Measurements from ENCODE around the gene GMIP. TPM values are rescaled to one million over a fixed set of nuclear protein-coding genes. Genes with fewer than 3 reads are reported as not detected.
"Not testable (repeated sequence)": the region's sequence is repeated elsewhere in the genome, so short reads cannot be mapped to it uniquely, and the experiment has no call there.

GMIP gene
- polyA plus RNA-seq, 1 of the 3 experiments (the other 2 are of a cell fraction), result 6.3 TPM

DNA sequence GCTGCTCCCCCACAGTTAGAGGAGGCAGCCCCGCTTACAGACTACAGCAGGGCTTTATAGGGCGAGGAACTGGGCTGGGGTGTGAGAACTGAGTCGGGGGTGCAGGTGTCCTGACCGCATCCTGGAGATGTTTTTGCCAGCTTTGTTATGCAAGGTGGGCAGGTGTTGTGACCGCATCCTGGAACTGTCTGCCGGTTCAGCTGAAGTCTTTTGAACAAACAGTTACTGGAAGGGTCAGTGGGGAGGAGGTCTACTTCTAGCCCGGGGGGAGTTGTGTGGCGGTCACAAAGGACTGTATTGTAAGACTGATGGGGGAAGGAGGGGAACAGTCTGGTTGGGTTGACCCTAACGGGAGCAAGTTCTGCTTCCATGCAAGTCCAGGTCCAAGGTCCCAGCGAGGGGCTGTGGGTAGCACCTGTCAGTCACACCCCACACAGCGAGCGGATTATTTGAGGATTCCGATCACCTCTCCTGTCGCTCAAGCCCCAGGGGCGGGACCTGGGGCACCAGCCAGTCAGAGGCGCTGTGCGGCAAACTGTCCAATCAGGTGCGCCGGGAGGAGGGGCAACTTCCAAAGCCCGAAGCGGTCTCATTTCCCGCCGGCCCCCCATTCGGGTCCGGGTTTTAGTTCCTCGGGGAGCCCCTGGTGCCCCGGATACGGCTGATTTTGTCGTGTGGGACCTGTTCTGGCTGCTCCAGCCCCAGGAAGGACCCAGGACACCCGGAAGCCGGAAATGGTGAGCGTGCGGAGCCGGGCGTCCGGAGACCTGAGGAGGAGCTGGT is 25.0 kb upstream of the GMIP start, which contains the start of gene ZNF101 (continued):
- TF ChIP-seq, protein P1, sequence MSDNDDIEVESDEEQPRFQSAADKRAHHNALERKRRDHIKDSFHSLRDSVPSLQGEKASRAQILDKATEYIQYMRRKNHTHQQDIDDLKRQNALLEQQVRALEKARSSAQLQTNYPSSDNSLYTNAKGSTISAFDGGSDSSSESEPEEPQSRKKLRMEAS (IDR thresholded peaks at IDR 0.05; ENCODE audit: low read depth), result no peak
- TF ChIP-seq GABPA (IDR thresholded peaks at IDR 0.05; ENCODE audit: low read depth) (peak; percentile 82), RFX5 (IDR thresholded peaks at IDR 0.05; ENCODE audit: low read length) (peak; percentile 70), FOXJ3 (CRISPR knock-in tag; IDR thresholded peaks at IDR 0.05) (no peak), TEAD4 (IDR thresholded peaks at IDR 0.05; ENCODE audit: borderline replicate concordance, insufficient read depth) (no peak), CHD2 (IDR thresholded peaks at IDR 0.05; ENCODE audit: low read length, partially characterized antibody) (no peak), RXRA (IDR thresholded peaks at IDR 0.05; ENCODE audit: borderline replicate concordance, low read depth) (no peak), TCF12 (IDR thresholded peaks at IDR 0.05) (no peak), MXI1 (IDR thresholded peaks at IDR 0.05; ENCODE audit: low read depth, low read length) (peak; percentile 54; the same call in 1 of the 2 replicates), POLR2AphosphoS5 (IDR thresholded peaks at IDR 0.05; ENCODE audit: low read depth, low read length) (peak; percentile 86), JUND (IDR thresholded peaks at IDR 0.05) (no peak), TAF1 (IDR thresholded peaks at IDR 0.05; ENCODE audit: borderline replicate concordance, low read depth, low read length) (peak; percentile 65; the same call in 1 of the 2 replicates), EP300 (IDR thresholded peaks at IDR 0.05; ENCODE audit: borderline replicate concordance in 1 of 2, low read depth in 1 of 2, low read length in 1 of 2) (no peak)
- TF ChIP-seq, protein P2, sequence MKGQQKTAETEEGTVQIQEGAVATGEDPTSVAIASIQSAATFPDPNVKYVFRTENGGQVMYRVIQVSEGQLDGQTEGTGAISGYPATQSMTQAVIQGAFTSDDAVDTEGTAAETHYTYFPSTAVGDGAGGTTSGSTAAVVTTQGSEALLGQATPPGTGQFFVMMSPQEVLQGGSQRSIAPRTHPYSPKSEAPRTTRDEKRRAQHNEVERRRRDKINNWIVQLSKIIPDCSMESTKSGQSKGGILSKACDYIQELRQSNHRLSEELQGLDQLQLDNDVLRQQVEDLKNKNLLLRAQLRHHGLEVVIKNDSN (IDR thresholded peaks at IDR 0.05; ENCODE audit: borderline replicate concordance, low read depth), result no peak
- TF ChIP-seq, protein P3, sequence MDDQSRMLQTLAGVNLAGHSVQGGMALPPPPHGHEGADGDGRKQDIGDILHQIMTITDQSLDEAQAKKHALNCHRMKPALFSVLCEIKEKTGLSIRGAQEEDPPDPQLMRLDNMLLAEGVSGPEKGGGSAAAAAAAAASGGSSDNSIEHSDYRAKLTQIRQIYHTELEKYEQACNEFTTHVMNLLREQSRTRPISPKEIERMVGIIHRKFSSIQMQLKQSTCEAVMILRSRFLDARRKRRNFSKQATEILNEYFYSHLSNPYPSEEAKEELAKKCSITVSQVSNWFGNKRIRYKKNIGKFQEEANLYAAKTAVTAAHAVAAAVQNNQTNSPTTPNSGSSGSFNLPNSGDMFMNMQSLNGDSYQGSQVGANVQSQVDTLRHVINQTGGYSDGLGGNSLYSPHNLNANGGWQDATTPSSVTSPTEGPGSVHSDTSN (IDR thresholded peaks at IDR 0.05), result peak; percentile 98
- TF ChIP-seq, protein P4, sequence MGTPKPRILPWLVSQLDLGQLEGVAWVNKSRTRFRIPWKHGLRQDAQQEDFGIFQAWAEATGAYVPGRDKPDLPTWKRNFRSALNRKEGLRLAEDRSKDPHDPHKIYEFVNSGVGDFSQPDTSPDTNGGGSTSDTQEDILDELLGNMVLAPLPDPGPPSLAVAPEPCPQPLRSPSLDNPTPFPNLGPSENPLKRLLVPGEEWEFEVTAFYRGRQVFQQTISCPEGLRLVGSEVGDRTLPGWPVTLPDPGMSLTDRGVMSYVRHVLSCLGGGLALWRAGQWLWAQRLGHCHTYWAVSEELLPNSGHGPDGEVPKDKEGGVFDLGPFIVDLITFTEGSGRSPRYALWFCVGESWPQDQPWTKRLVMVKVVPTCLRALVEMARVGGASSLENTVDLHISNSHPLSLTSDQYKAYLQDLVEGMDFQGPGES (IDR thresholded peaks at IDR 0.05; ENCODE audit: low read depth, low read length), result no peak
- TF ChIP-seq, protein P5, sequence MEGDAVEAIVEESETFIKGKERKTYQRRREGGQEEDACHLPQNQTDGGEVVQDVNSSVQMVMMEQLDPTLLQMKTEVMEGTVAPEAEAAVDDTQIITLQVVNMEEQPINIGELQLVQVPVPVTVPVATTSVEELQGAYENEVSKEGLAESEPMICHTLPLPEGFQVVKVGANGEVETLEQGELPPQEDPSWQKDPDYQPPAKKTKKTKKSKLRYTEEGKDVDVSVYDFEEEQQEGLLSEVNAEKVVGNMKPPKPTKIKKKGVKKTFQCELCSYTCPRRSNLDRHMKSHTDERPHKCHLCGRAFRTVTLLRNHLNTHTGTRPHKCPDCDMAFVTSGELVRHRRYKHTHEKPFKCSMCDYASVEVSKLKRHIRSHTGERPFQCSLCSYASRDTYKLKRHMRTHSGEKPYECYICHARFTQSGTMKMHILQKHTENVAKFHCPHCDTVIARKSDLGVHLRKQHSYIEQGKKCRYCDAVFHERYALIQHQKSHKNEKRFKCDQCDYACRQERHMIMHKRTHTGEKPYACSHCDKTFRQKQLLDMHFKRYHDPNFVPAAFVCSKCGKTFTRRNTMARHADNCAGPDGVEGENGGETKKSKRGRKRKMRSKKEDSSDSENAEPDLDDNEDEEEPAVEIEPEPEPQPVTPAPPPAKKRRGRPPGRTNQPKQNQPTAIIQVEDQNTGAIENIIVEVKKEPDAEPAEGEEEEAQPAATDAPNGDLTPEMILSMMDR (IDR thresholded peaks at IDR 0.05), result no peak

DNA sequence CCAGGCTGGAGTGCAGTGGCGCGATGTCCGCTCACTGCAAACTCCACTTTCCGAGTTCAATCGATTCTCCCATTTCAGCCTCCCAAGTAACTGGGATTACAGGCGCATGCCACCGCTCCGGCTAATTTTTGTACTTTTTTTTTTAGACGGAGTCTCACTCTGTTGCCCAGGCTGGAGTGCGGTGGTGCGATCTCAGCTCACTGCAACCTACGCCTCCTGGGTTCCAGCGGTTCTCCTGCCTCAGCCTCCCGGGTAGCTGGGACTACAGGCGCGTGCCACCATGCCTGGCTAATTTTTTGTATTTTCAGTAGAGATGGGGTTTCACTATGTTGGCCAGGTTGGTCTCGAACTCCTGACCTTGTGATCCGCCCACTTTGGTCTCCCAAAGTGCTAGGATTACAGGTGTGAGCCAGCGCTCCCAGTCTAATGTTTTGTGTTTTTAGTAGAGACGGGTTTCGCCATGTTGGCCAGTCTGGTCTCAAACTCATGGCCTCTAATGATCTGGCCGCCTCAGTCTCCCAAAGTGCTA is 22.0 kb upstream of the GMIP start:
- DNase-seq; H3K9me3 ChIP-seq; H3F3A ChIP-seq (replicated peaks; ENCODE audit: insufficient read depth); H3K27me3 ChIP-seq (ENCODE audit: insufficient read depth); H3K9me2 ChIP-seq; POLR2A ChIA-PET; H3K27ac ChIP-seq (ENCODE audit: low read depth in 2 of 2, low read length in 1 of 2); H3K9ac ChIP-seq; H3K4me2 ChIP-seq; H3K4me3 ChIP-seq (ENCODE audit: low read depth in 2 of 2, low read length in 1 of 2); H2AFZ ChIP-seq (ENCODE audit: low read depth); CTCF ChIA-PET; H3K36me3 ChIP-seq (replicated peaks in 1 of 2; ENCODE audit: control insufficient read depth in 1 of 2, insufficient read depth in 2 of 2, low read length in 1 of 2): not testable (repeated sequence)
- Histone ChIP-seq H3K79me2 (ENCODE audit: insufficient read depth) (peaks cover 45% of the 10 kb centered on the region), H4K20me1 (ENCODE audit: insufficient read depth) (peaks cover 20% of the 10 kb centered on the region), H3K4me1 (ENCODE audit: control insufficient read depth in 1 of 2, insufficient read depth in 2 of 2, low read depth in 1 of 2, low read length in 1 of 2) (peaks cover 0 to 20% of the 10 kb centered on the region in 2 experiments; a peak in 2 of 4 replicates)
- WGBS (ENCODE audit: low lambda C conversion rate), result 98% methylated on average over 22 of the region's 22 CpGs

Data from SK-N-SH (cell line).